IPS DF 6.9 (cell line): ENCODE results near the gene THEMIS2.
A peak's percentile ranks its signal among the peaks of the same experiment; 100 is the strongest.

Source experiments
- DNase-seq: peaks from one replicate; pipeline ENCODE4 v3.0.0-alpha.2; 2013; ENCODE audit warnings: low read depth, low spot score
- H3K27ac ChIP-seq: one replicate; pipeline ENCODE4 v1.5.1; 2013; ENCODE audit warnings: low read length, control low read depth
- H3K27me3 ChIP-seq: 2 replicates; pipeline ENCODE4 v1.6.1; 2013; ENCODE audit warnings: mild to moderate bottlenecking, low read length; ENCODE audit not compliant: control insufficient read depth, insufficient read depth
- H3K36me3 ChIP-seq: 2 replicates; pipeline ENCODE4 v1.6.1; 2013; ENCODE audit warnings: low read length; ENCODE audit not compliant: control insufficient read depth, insufficient read depth
- H3K4me1 ChIP-seq: 2 replicates; pipeline ENCODE4 v1.6.1; 2013; ENCODE audit warnings: low read length; ENCODE audit not compliant: control insufficient read depth, insufficient read depth
- H3K4me3 ChIP-seq: 2 replicates; pipeline ENCODE4 v1.5.1; 2013; ENCODE audit warnings: mild to moderate bottlenecking, low read length
- H3K9me3 ChIP-seq: 2 replicates; pipeline ENCODE4 v1.6.1; 2013; ENCODE audit warnings: low read length, inconsistent platforms; ENCODE audit not compliant: control insufficient read depth, insufficient read depth
- WGBS: extraction: QIAGEN DNeasy Blood & Tissue Kit; methylation state at CpG from one replicate; pipeline ENCODE4 v1.1.7; 2013; ENCODE audit warnings: mixed read lengths, missing lambda C conversion rate; ENCODE audit not compliant: insufficient read length, insufficient coverage; 5-methylcytosine and 5-hydroxymethylcytosine counted together

Gene THEMIS2

DNA sequence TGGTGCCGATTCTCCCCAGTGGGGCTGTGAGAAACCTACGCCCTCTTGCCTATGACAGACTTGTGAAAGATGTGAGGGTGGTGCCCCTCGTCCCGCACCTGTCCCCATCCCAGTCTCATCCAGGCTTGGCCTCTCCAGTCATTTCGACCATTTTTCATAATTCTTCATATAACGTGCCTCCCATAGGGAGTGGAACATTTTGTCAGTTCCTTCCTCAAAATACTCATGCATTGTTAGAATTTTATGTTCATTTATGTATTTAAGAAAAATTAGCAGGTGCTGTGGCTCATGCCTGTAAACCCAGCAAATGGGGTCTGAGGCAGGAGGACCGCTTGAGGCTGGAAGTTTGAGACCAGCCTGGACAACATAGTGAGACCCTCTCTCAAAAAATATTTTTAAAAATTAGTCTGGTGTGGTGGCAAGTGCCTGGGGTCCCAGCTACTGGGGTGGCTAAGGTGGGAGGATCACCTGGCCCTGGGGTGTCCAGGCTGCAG is 42.8 kb downstream of the THEMIS2 start:
- no peaks in the 10 kb centered on the region for H3K27me3 ChIP-seq

DNA sequence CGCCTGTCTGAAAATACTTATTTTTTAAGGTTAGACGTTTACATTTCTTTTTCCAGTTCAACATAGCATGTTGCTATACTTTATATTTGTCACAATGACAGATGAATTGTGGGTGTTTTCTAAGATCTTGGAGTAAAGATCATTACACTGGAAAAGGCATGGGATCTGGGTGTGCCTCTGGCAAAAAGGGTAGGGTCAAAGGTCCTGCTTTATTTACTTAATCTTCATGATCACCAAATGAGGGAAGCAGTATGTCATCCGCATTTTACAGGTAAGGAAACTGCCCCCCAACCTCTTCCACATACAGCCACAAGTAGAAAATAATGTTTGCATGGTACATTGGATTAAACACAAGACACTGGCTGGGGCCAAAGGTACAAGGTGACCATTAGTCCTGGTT is 49.9 kb downstream of the THEMIS2 start:
- no peak overlapping the region for H3K27ac ChIP-seq
- H3K9me3 ChIP-seq = no peaks in the 10 kb centered on the region
- H3K4me3 ChIP-seq = no peak overlapping the region
- no peak for DNase-seq
- no peaks in the 10 kb centered on the region for H3K36me3 ChIP-seq
- no peaks in the 10 kb centered on the region for H3K27me3 ChIP-seq
- WGBS = no CpG with 5 or more reads among the region's 3 CpGs
- no peaks in the 10 kb centered on the region for H3K4me1 ChIP-seq

More for the DNA sequence above, 42.8 kb downstream of the THEMIS2 start:
- no peaks in the 10 kb centered on the region for H3K9me3 ChIP-seq
- WGBS = no CpG with 5 or more reads among the region's 7 CpGs
- H3K36me3 ChIP-seq = no peaks in the 10 kb centered on the region
- H3K4me1 ChIP-seq = no peaks in the 10 kb centered on the region
- H3K4me3 ChIP-seq = no peak overlapping the region
- DNase-seq = no peak
- no peak overlapping the region for H3K27ac ChIP-seq

DNA sequence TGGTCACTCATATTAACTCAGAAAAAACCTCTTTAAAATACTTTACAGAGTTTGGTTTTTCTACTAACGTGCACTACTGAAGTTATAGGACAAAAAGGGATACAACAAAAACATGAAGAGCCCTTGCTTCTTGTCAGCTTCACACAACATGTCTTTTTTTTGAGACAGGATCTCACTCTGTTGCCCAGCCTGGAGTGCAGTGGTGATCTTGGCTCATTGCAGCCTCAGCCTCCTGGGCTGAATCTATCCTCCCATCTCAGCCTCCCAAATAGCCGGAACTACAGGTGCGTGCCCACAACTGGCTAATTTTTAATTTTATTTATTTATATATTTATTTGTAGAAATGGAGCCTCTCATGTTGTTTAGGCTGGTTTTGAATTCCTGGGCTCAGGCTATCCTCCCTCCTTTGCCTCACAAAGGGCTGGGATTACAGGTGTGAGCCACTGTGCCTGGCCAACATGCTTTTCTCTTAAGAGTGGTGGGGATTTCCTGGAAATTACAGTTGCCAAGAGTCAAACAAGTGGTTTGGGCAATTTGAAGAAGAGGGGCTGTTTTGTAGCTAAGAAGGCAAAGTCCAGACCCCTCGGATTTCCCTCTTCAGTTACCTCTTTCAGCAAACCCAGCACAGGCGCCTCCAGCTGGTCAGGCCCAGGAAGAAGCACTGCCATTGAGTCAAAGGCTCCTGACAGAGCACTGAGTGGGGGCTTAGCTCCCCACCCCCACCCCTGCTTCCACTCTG is 56.0 kb downstream of the THEMIS2 start:
- Histone ChIP-seq H3K27me3 (no peaks in the 10 kb centered on the region), H3K4me1 (no peaks in the 10 kb centered on the region; the same call in 1 of the 2 replicates), H3K27ac (no peak overlapping the region), H3K9me3 (no peaks in the 10 kb centered on the region), H3K36me3 (no peaks in the 10 kb centered on the region), H3K4me3 (no peak overlapping the region)
- DNase-seq = no peak
- WGBS = no CpG with 5 or more reads among the region's 5 CpGs

DNA sequence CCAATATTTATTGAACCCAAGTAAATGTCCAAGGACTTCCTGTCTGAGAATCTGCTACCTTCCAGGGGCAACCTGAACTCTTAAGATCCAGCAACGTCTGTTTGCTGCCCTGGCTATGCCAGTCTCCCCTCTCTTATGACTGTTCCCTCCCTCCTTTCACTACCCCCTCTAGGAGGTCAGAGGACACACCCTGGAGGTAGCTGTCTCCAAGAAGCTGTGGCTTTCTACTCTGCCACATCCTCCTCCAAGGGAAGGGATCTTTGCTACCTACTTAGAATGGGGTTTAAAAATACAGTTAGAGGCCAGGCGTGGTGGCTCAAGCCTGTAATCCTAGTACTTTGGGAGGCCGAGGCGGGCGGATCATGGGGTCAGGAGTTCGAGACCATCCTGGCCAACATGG is 58.8 kb downstream of the THEMIS2 start:
- no peaks in the 10 kb centered on the region for H3K27me3 ChIP-seq
- no peak overlapping the region for H3K4me3 ChIP-seq
- H3K27ac ChIP-seq = no peak overlapping the region
- no CpG with 5 or more reads among the region's 6 CpGs for WGBS
- DNase-seq = no peak
- no peaks in the 10 kb centered on the region for H3K36me3 ChIP-seq
- H3K4me1 ChIP-seq = no peaks in the 10 kb centered on the region; the same call in 1 of the 2 replicates
- H3K9me3 ChIP-seq = no peaks in the 10 kb centered on the region

DNA sequence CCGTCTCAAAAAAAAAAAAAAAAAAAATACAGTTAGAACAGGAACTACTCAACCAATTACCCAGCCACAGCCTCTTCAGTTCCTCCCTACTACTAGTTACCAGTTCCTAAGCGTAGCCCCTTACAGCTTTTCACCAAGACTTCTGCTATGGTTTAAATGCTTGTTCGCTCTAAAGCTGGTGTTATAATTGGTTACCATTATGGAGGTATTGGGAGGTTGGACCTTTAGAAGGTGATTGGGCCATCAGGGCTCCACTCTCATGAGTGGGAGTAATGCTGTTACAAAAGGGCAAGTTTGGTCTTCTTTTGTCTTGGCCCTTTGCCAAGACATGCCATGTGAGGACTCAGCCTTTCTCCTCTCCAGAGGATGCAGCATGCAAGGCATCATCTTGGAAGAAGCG is 59.4 kb downstream of the THEMIS2 start:
- no peak for DNase-seq

DNA sequence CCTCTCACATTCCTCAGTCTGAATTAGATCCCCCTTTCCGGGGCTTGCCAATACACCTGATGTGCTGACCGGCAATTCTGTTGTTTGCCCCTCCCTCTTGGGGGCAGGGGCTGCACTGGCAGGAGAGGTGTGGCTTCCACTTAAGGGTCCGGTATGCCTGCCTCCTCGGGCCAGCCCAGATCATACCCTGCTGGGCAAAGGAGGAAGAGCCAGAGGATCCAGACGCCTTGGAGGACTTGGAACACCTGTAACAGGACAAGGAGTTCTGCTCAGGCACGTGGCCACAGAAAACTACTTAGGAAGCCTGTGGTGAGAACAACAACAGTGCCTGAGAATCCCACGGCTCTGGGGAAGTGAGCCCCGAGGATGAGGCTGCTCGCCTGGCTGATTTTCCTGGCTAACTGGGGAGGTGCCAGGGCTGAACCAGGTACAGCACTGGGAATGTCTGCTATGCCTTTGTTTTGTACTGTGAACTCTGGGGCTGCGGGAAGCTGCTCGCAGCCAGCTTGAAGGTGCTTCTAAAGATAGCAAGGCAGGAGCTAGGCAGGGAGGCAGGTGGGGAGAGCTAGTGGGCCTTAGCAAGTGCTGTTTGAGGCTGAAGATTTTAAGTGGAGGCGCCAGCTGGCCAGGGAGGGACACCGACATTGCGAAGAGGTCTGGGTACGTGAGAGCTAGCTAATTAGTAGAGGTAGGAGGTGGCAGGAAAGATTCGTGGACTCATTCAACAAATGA is 62.6 kb downstream of the THEMIS2 start, which contains the start of gene SMPDL3B:
TSS of gene SMPDL3B (plus strand) at position 183 of the 732 bp plus-strand sequence. CDS start at position 367, 184 bp downstream.
- Histone ChIP-seq H3K4me1 (peaks cover 3% of the 10 kb centered on the region), H3K36me3 (no peaks in the 10 kb centered on the region), H3K4me3 (peak within 1 kb of the TSS; percentile 39; the same call in 1 of the 2 replicates), H3K9me3 (no peaks in the 10 kb centered on the region), H3K27me3 (no peaks in the 10 kb centered on the region), H3K27ac (no peak within 1 kb of the TSS)
- no peak for DNase-seq
- WGBS = no CpG with 5 or more reads among the region's 16 CpGs

More for the DNA sequence above, 59.4 kb downstream of the THEMIS2 start:
- no peaks in the 10 kb centered on the region for H3K9me3 ChIP-seq
- H3K27me3 ChIP-seq = no peaks in the 10 kb centered on the region
- H3K27ac ChIP-seq = no peak overlapping the region
- no CpG with 5 or more reads among the region's 4 CpGs for WGBS
- H3K4me1 ChIP-seq = no peaks in the 10 kb centered on the region; the same call in 1 of the 2 replicates
- H3K4me3 ChIP-seq = no peak overlapping the region
- no peaks in the 10 kb centered on the region for H3K36me3 ChIP-seq

DNA sequence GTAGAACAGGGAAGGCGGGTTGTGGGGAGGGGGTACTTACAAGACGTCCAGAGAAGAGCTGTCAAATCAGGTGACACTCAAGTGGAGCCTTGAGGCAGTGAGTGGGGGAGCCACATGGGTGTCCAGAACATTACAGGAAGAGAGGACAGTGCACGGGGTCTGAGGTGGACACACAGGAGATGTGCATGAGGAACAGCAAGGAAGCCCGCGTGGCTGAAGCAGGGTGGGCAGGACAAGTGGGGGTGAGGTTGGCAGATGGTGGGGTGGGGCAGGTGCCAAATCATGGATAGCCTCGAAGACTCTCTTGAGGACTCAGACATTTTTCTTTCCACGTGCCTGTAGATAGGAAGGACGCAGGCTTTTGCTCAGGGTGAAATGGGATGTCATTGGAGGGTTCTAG is 63.4 kb downstream of the THEMIS2 start:
- no CpG with 5 or more reads among the region's 8 CpGs for WGBS
- H3K27me3 ChIP-seq = no peaks in the 10 kb centered on the region
- no peak for DNase-seq
- peaks cover 5% of the 10 kb centered on the region for H3K4me1 ChIP-seq
- H3K27ac ChIP-seq = no peak overlapping the region
- no peaks in the 10 kb centered on the region for H3K9me3 ChIP-seq
- no peaks in the 10 kb centered on the region for H3K36me3 ChIP-seq
- H3K4me3 ChIP-seq = peak overlapping the region; percentile 39; the same call in 1 of the 2 replicates
